AG09309 (cell line): ENCODE measurements around the gene HPSE2.
"Not testable (repeated sequence)": the region's sequence is repeated elsewhere in the genome, so short reads cannot be mapped to it uniquely, and the experiment has no call there.

Experiments
- DNase-seq: peaks from one replicate; pipeline ENCODE4 v3.0.0-alpha.2; 2010; ENCODE audit warnings: low read depth
- H3K4me3 ChIP-seq: 2 replicates; pipeline ENCODE4 v1.5.1; 2011; ENCODE audit warnings: mild to moderate bottlenecking, low read depth, low read length, moderate library complexity; ENCODE audit not compliant: control insufficient read depth
- TF ChIP-seq, protein P1 (sequence below): IDR thresholded peaks from 2 replicates; pipeline ENCODE4 v1.5.1; 2011; ENCODE audit warnings: mild to moderate bottlenecking, low read depth, low read length, inconsistent platforms; ENCODE audit not compliant: insufficient read depth, control insufficient read depth; ENCODE audit errors: missing control alignments

HPSE2 gene

GRCh38 chr10:98994030-98994429, 241.6 kb downstream of the HPSE2 start:
- no peak overlapping the region for H3K4me3 ChIP-seq
- TF ChIP-seq, protein P1, sequence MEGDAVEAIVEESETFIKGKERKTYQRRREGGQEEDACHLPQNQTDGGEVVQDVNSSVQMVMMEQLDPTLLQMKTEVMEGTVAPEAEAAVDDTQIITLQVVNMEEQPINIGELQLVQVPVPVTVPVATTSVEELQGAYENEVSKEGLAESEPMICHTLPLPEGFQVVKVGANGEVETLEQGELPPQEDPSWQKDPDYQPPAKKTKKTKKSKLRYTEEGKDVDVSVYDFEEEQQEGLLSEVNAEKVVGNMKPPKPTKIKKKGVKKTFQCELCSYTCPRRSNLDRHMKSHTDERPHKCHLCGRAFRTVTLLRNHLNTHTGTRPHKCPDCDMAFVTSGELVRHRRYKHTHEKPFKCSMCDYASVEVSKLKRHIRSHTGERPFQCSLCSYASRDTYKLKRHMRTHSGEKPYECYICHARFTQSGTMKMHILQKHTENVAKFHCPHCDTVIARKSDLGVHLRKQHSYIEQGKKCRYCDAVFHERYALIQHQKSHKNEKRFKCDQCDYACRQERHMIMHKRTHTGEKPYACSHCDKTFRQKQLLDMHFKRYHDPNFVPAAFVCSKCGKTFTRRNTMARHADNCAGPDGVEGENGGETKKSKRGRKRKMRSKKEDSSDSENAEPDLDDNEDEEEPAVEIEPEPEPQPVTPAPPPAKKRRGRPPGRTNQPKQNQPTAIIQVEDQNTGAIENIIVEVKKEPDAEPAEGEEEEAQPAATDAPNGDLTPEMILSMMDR, result no peak
- DNase-seq, result no peak

DNA sequence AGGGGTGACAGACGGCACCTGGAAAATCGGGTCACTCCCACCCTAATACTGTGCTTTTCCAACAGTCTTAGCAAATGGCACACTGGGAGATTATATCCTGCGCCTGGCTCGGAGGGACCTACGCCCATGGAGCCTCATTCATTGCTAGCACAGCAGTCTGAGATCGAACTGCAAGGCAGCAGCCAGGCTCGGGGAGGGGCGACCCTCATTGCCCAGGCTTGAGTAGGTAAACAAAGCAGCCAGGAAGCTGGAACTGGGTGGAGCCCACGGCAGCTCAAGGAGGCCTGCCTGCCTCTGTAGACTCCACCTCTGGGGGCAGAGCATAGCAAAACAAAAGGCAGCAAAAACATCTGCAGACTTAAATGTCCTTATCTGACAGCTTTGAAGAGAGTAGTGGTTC, 251.9 kb downstream of the HPSE2 start:
- DNase-seq, result not testable (repeated sequence)

GRCh38 chr10:98980353-98980752, 255.3 kb downstream of the HPSE2 start:
- TF ChIP-seq, protein P1, result no peak
- no peak for DNase-seq

More for the DNA sequence above, 251.9 kb downstream of the HPSE2 start:
- H3K4me3 ChIP-seq, result not testable (repeated sequence)

DNA sequence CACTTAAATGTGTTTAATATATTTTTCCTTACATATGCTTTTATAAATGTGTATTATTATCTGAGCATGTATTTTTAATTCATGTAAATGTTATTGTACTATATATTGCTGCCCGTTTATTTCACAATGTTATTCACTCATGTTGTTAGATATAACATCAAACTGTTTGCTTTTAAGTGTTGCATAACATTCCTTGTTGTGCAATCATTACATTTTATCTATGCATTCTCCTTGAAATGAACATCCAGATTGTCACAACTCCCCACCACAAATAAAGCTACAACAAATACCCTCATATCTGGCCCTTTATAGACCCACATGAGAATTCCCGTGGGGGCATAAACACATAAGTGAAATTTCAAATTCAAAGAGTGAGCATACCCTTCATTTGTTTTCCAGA, 264.2 kb downstream of the HPSE2 start:
- TF ChIP-seq, protein P1, result no peak
- H3K4me3 ChIP-seq, result no peak overlapping the region
- no peak for DNase-seq

More at GRCh38 chr10:98980353-98980752, 255.3 kb downstream of the HPSE2 start:
- no peak overlapping the region for H3K4me3 ChIP-seq

DNA sequence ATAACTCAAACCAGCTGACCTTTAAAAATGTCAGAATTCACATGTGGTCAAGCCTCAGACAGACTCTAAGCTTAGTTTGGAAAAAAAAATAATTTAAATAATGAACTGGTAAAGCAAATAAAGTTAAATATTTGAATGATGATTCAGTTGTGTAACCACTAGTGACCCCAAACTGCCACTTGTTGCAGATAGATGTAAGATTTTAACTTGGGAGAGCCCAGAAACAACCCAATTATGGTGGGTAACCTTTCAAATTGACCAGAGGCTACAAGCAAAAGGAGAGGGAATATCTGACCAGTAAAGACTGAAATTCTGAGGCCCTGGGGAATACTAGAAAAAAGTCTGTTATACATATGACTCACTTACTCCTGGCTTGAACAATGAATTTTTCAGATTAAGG, 268.1 kb downstream of the HPSE2 start:
- no peak for DNase-seq
- no peak overlapping the region for H3K4me3 ChIP-seq
- TF ChIP-seq, protein P1, result no peak

DNA sequence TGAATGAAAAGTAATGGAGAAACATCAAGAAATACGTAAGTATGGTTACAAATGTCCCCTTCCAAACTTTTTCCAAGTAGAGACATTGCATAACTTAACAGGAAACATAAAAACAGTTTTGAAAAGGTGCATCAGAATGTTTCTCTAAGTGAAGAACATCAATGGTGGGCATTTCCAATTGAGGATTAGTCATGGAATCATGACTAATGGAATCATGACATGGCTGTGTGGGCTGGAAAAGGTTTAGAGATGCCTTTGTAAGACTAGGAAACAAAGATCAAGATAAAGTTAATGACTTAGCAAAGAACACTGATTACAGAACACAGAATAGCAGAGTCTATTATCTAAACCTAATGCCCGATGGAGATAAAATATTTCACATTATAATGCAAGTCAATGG, 272.0 kb downstream of the HPSE2 start:
- TF ChIP-seq, protein P1, result no peak
- no peak for DNase-seq
- H3K4me3 ChIP-seq, result no peak overlapping the region

DNA sequence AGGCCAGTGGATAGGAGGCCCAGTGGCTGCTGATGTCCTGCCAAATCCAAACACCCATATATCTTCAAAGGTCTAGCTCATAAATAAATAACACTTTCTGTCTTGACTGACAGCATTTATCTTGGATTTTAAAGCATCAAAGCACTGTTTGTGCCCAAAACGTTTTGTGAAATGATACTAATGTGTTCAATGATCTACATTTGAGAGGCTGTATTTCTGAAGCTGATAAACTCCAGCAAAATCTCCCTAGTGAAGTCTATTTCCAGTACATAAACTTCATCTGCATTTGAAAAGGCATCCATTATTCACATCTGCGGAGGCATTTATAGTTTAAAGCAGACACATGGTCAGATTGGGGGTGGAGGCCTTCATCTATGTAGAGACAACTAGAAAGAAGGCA, 276.3 kb downstream of the HPSE2 start:
- no peak for DNase-seq
- TF ChIP-seq, protein P1, result no peak
- H3K4me3 ChIP-seq, result no peak overlapping the region
